Activated CD8-positive, alpha-beta T cell treated with anti-CD3 and anti-CD28 coated beads for 36 hours (primary cell): Measurements from ENCODE around the gene DNASE1L2. TPM values are rescaled to one million over a fixed set of nuclear protein-coding genes. Genes with fewer than 3 reads are reported as not detected.

Experiments
- ATAC-seq: fragments of 200-7000 bp; cut with Tn5 transposase; one replicate; pipeline ENCODE4 v1.10.0; 2021; ENCODE audit warnings: mild to moderate bottlenecking, moderate library complexity
- CTCF ChIA-PET: fragments of 350-600 bp; sonication (Branson Sonifier 250); formaldehyde crosslinking; loops from one replicate; lab custom pipeline; 2021; ENCODE audit warnings: antibody characterized with exemption; lab: Charles Lee
- POLR2A ChIA-PET: fragments of 350-600 bp; sonication (Branson Sonifier 250); formaldehyde crosslinking; loops from one replicate; lab custom pipeline; 2021; ENCODE audit warnings: antibody characterized with exemption; lab: Charles Lee
- DNase-seq: peaks from one replicate; pipeline ENCODE4 v3.0.0-alpha.2; 2020
- H3K27ac Mint-ChIP-seq: one replicate; pipeline ENCODE4 v1.8.0; 2021; ENCODE audit warnings: mild to moderate bottlenecking, mixed read lengths
- H3K27me3 Mint-ChIP-seq: one replicate; pipeline ENCODE4 v1.8.0; 2021; ENCODE audit warnings: mixed read lengths
- H3K36me3 Mint-ChIP-seq: one replicate; pipeline ENCODE4 v1.8.0; 2021; ENCODE audit warnings: low read depth, mixed read lengths
- H3K4me1 Mint-ChIP-seq: one replicate; pipeline ENCODE4 v1.8.0; 2021; ENCODE audit warnings: low read depth, mixed read lengths
- H3K4me3 Mint-ChIP-seq: one replicate; pipeline ENCODE4 v1.8.0; 2021; ENCODE audit warnings: mild to moderate bottlenecking, moderate library complexity, mixed read lengths
- H3K9me3 Mint-ChIP-seq: one replicate; pipeline ENCODE4 v1.8.0; 2021; ENCODE audit warnings: mixed read lengths
- CTCF ChIP-seq: fragments of 200-600 bp; IDR thresholded peaks from one replicate; pipeline ENCODE4 v1.8.0; 2022; ENCODE audit warnings: antibody characterized with exemption, mild to moderate bottlenecking
- intact Hi-C: fragments of 100-400 bp; cut with micrococcal nuclease; formaldehyde crosslinking; loops from one replicate; pipeline ENCODE4 v1.10.0; 2022
- total RNA-seq, 2 experiments: library from RNA; stranded (reverse); gene quantifications; one replicate each; pipeline ENCODE4 v1.2.3, GENCODE V29; 2021

DNASE1L2 gene
- total RNA-seq, 2 experiments from 2014 or later: 0.32 to 0.51 TPM

- ChIA-PET CTCF (no interaction called here), POLR2A (interaction anchor here (1.0 to 2.0 kb wide), 4 partner anchors 8 to 20 kb away, joined by 3 to 9 read pairs (median 5); partner anchors contain the start of gene ECI1)
- Mint-ChIP-seq H3K27me3 (no peaks in the 10 kb centered on the region), H3K27ac (no peak overlapping the region), H3K4me1 (no peaks in the 10 kb centered on the region), H3K9me3 (no peaks in the 10 kb centered on the region), H3K4me3 (no peak overlapping the region), H3K36me3 (peaks cover 10% of the 10 kb centered on the region)
- intact Hi-C loops: no loop called here
- DNase-seq (no peak), ATAC-seq (no peak)
- no peak for TF ChIP-seq CTCF
Measured at GRCh38 chr16:2242598-2242997, 6.4 kb downstream of the DNASE1L2 start.

DNA sequence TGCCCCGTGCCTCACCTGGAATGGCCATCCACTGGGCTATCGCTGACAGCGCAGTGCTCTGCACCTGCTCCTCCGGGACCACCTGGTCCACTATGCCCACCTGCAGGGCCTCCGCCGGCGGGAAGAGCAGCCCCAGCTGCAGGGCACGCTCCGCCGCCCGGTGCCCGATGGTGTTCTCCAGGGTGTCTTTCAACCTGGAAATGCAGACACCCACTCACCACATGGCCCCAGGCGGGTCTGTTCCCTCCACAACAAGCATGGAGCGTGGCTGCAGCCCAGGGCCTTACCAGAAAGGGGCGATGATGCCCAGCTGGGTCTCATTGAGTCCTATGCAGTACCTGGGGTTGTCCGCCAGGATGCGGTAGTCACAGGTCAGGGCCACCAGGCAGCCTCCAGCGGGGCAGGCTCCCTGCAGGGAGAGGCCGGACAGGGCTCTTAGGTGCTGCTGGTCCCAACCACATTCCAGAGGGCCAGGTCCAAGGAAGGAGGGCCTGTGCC, 6.8 kb downstream of the DNASE1L2 start:
- CTCF ChIA-PET: no interaction called here
- POLR2A ChIA-PET: interaction anchor here (1.0 to 2.0 kb wide), 3 partner anchors 9 to 19 kb away, joined by 3 to 9 read pairs (median 4); partner anchors contain the start of gene ECI1
- no peaks in the 10 kb centered on the region for H3K4me1 Mint-ChIP-seq
- no peaks in the 10 kb centered on the region for H3K27me3 Mint-ChIP-seq
- H3K36me3 Mint-ChIP-seq: peaks cover 10% of the 10 kb centered on the region
- H3K4me3 Mint-ChIP-seq: no peak overlapping the region
- intact Hi-C loops: no loop called here
- H3K27ac Mint-ChIP-seq: no peak overlapping the region
- DNase-seq (no peak), ATAC-seq (no peak)
- TF ChIP-seq CTCF: no peak
- no peaks in the 10 kb centered on the region for H3K9me3 Mint-ChIP-seq

- ChIA-PET POLR2A (interaction anchor here (1.0 to 2.0 kb wide), 2 partner anchors 8 to 10 kb away, joined by 4 to 9 read pairs; partner anchors contain the start of gene ECI1), CTCF (no interaction called here)
- Mint-ChIP-seq H3K27me3 (no peaks in the 10 kb centered on the region), H3K36me3 (peaks cover 14% of the 10 kb centered on the region), H3K9me3 (no peaks in the 10 kb centered on the region), H3K4me3 (no peak overlapping the region), H3K4me1 (no peaks in the 10 kb centered on the region), H3K27ac (no peak overlapping the region)
- intact Hi-C loops: no loop called here
- ATAC-seq (no peak), DNase-seq (no peak)
- TF ChIP-seq CTCF: no peak
Measured at GRCh38 chr16:2243781-2244180, 7.5 kb downstream of the DNASE1L2 start.

DNA sequence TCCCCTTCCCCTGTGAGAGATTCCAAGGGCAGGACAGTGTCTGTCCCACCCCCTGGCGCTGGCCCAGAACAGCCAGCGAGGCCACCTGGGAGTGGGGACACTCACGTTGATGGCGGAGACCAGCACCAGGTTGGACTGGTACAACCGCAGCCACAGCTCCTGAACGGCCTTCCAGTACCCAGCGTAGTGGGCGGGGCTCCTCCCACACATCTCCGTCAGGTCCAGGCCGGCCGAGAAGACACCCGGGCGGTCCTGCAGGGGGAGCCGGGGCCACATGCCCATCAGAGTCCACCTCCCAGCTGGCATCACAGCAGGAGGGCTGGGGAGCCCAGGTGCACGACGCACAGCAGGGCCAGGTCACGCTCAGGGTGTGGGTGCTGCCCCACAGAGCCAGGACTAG, 8.1 kb downstream of the DNASE1L2 start:
- TF ChIP-seq CTCF: no peak
- ATAC-seq (no peak), DNase-seq (no peak)
- Mint-ChIP-seq H3K4me1 (no peaks in the 10 kb centered on the region), H3K27me3 (no peaks in the 10 kb centered on the region), H3K4me3 (no peak overlapping the region), H3K36me3 (peaks cover 14% of the 10 kb centered on the region), H3K9me3 (no peaks in the 10 kb centered on the region), H3K27ac (no peak overlapping the region)
- intact Hi-C loops: no loop called here
- CTCF ChIA-PET: no interaction called here
- POLR2A ChIA-PET: no interaction called here

- intact Hi-C loops: no loop called here
- no peak for TF ChIP-seq CTCF
- H3K4me1 Mint-ChIP-seq: no peaks in the 10 kb centered on the region
- H3K9me3 Mint-ChIP-seq: no peaks in the 10 kb centered on the region
- peaks cover 16% of the 10 kb centered on the region for H3K36me3 Mint-ChIP-seq
- DNase-seq (no peak), ATAC-seq (no peak)
- H3K4me3 Mint-ChIP-seq: no peak overlapping the region
- ChIA-PET POLR2A (interaction anchor here (0.9 kb wide), 1 partner anchor 51 kb away, joined by 4 read pairs; no protein-coding TSS in a partner anchor), CTCF (interaction anchor here (1.1 kb wide), 1 partner anchor 50 kb away, joined by 3 read pairs; no protein-coding TSS in a partner anchor)
- H3K27me3 Mint-ChIP-seq: no peaks in the 10 kb centered on the region
- no peak overlapping the region for H3K27ac Mint-ChIP-seq
Measured at GRCh38 chr16:2244926-2245795, 8.9 kb downstream of the DNASE1L2 start.
